CD14-positive monocyte (primary cell): ENCODE measurements around the gene CDH2. TPM values are rescaled to one million over a fixed set of nuclear protein-coding genes. Genes with fewer than 3 reads are reported as not detected.

ENCODE experiments used
- DNase-seq, 3 donors: peaks; one replicate each; pipeline ENCODE4 v3.0.0-alpha.2; 2011 to 2022
- H2AFZ ChIP-seq: 2 replicates; pipeline ENCODE4 v1.6.0; 2012; ENCODE audit warnings: mild to moderate bottlenecking, low read depth, low read length, inconsistent platforms; ENCODE audit not compliant: insufficient read depth, poor library complexity, severe bottlenecking
- H3K27ac ChIP-seq, 2 donors: 1 replicate in 1 of 2; 2 replicates in 1 of 2; pipeline ENCODE4 v1.5.1; 2012 to 2013; ENCODE audit warnings: low read length in 2 of 2, control low read depth in 1 of 2, inconsistent platforms in 1 of 2, low read depth in 1 of 2, mild to moderate bottlenecking in 1 of 2
- H3K27me3 ChIP-seq, 2 donors: one replicate each; pipeline versions ENCODE4 v1.6.0 to v1.6.1; 2011 to 2013; ENCODE audit warnings: low read length in 2 of 2; ENCODE audit not compliant: control insufficient read depth in 2 of 2, insufficient read depth in 2 of 2
- H3K36me3 ChIP-seq, 2 donors: replicated peaks in 1 of 2; 1 replicate in 1 of 2; 2 replicates in 1 of 2; pipeline versions ENCODE4 v1.5.1 to v1.6.1; 2012 to 2013; ENCODE audit warnings: low read length in 2 of 2, control low read depth in 1 of 2, inconsistent platforms in 1 of 2, mild to moderate bottlenecking in 1 of 2; ENCODE audit not compliant: insufficient read depth in 2 of 2, control insufficient read depth in 1 of 2
- H3K4me1 ChIP-seq, 2 donors: 1 replicate in 1 of 2; 2 replicates in 1 of 2; pipeline versions ENCODE4 v1.5.1 to v1.6.1; 2012 to 2013; ENCODE audit warnings: low read length in 2 of 2, control low read depth in 1 of 2, inconsistent platforms in 1 of 2, mild to moderate bottlenecking in 1 of 2, moderate library complexity in 1 of 2; ENCODE audit not compliant: insufficient read depth in 2 of 2, control insufficient read depth in 1 of 2
- H3K4me2 ChIP-seq: replicated peaks from 2 replicates; pipeline ENCODE3; 2012; ENCODE audit warnings: low read length, moderate library complexity, mild to moderate bottlenecking; ENCODE audit not compliant: poor library complexity, severe bottlenecking; ENCODE audit errors: extremely low read depth
- H3K4me3 ChIP-seq, 3 experiments: fragments of 200-600 bp in 1 of 3; sonication (generic) in 1 of 3; replicated peaks in 1 of 3; 1 replicate in 2 of 3; 2 replicates in 1 of 3; pipeline ENCODE4 v1.5.1; 2011 to 2013; ENCODE audit warnings: low read length in 3 of 3, mild to moderate bottlenecking in 3 of 3, control low read depth in 2 of 3, low read depth in 2 of 3, inconsistent platforms in 1 of 3, moderate library complexity in 1 of 3
- H3K79me2 ChIP-seq: 2 replicates; pipeline ENCODE4 v1.6.0; 2012; ENCODE audit warnings: mild to moderate bottlenecking, control low read depth, inconsistent platforms, low read length, moderate library complexity; ENCODE audit not compliant: insufficient read depth
- H3K9ac ChIP-seq: 2 replicates; pipeline ENCODE4 v1.6.0; 2017; ENCODE audit warnings: low read length, mild to moderate bottlenecking; ENCODE audit not compliant: insufficient read depth, poor library complexity, severe bottlenecking
- H3K9me3 ChIP-seq, 2 donors: replicated peaks in 1 of 2; 1 replicate in 1 of 2; 2 replicates in 1 of 2; pipeline versions ENCODE4 v1.5.1 to v1.6.1; 2012 to 2013; ENCODE audit warnings: low read length in 2 of 2, control low read depth in 1 of 2; ENCODE audit not compliant: control insufficient read depth in 1 of 2, insufficient read depth in 1 of 2
- H4K20me1 ChIP-seq: 2 replicates; pipeline ENCODE4 v1.6.0; 2012; ENCODE audit warnings: mild to moderate bottlenecking, low read length, control low read depth, moderate library complexity; ENCODE audit not compliant: insufficient read depth
- H3K27ac Mint-ChIP-seq, 7 donors: one replicate each; pipeline ENCODE4 v1.8.0; 2020; ENCODE audit warnings: mild to moderate bottlenecking in 7 of 7, mixed read lengths in 7 of 7, moderate library complexity in 6 of 7, inconsistent platforms in 2 of 7
- H3K27me3 Mint-ChIP-seq, 3 donors: one replicate each; pipeline ENCODE4 v1.8.0; 2021 to 2022; ENCODE audit warnings: low read depth in 3 of 3, mild to moderate bottlenecking in 3 of 3, mixed read lengths in 3 of 3, moderate library complexity in 3 of 3, inconsistent platforms in 1 of 3
- H3K36me3 Mint-ChIP-seq, 2 donors: one replicate each; pipeline ENCODE4 v1.8.0; 2020; ENCODE audit warnings: mixed read lengths in 2 of 2, inconsistent platforms in 1 of 2, mild to moderate bottlenecking in 1 of 2
- H3K4me1 Mint-ChIP-seq: one replicate; pipeline ENCODE4 v1.8.0; 2020; ENCODE audit warnings: mild to moderate bottlenecking, mixed read lengths
- H3K4me3 Mint-ChIP-seq, 2 donors: one replicate each; pipeline ENCODE4 v1.8.0; 2020; ENCODE audit warnings: mild to moderate bottlenecking in 2 of 2, mixed read lengths in 2 of 2, moderate library complexity in 1 of 2
- H3K9me3 Mint-ChIP-seq, 7 donors: one replicate each; pipeline ENCODE4 v1.8.0; 2020 to 2022; ENCODE audit warnings: mixed read lengths in 7 of 7, mild to moderate bottlenecking in 6 of 7, moderate library complexity in 6 of 7, inconsistent platforms in 2 of 7
- WGBS: methylation state at CpG from one replicate; pipeline ENCODE4 v1.1.5; 2013; ENCODE audit warnings: missing lambda C conversion rate; ENCODE audit not compliant: insufficient coverage; 5-methylcytosine and 5-hydroxymethylcytosine counted together
- intact Hi-C, 2 donors: fragments of 100-400 bp; cut with micrococcal nuclease; formaldehyde crosslinking; loops; one replicate each; pipeline versions ENCODE4 v1.15.0 to v1.15.1; 2023
- polyA plus RNA-seq, 3 donors: library from polyadenylated mRNA; depleted of rRNA in 1 of 3; unstranded in 2 of 3; stranded (reverse) in 1 of 3; fragments of 300-500 nt in 2 of 3; fragments of >200 nt in 1 of 3; fragmentation: Illumina TruSeq in 2 of 3; gene quantifications; 1 replicate in 2 of 3; 2 replicates in 1 of 3; pipeline ENCODE4 v1.2.3, GENCODE V29; 2012 to 2021
- TF ChIP-seq, protein P1 (sequence below): fragments of 200-600 bp; IDR thresholded peaks from one replicate; pipeline ENCODE4 v1.8.0; 2022; ENCODE audit warnings: antibody characterized with exemption, mild to moderate bottlenecking

CDH2 gene
- polyA plus RNA-seq, 3 donors, result 0.03 to 0.32 (median 0.08) TPM

- Mint-ChIP-seq H3K9me3 (peaks cover 0 to 8% (median 5%) of the 10 kb centered on the region in 7 donors), H3K4me3 (no peak overlapping the region), H3K36me3 (no peaks in the 10 kb centered on the region), H3K4me1 (no peaks in the 10 kb centered on the region), H3K27me3 (no peaks in the 10 kb centered on the region), H3K27ac (no peak overlapping the region)
- Histone ChIP-seq H2AFZ (no peak overlapping the region), H3K9me3 (peaks cover 0 to under 1% of the 10 kb centered on the region in 2 donors), H3K4me1 (no peaks in the 10 kb centered on the region), H3K27ac (no peak overlapping the region), H3K4me3 (no peak overlapping the region), H3K79me2 (no peaks in the 10 kb centered on the region), H4K20me1 (no peaks in the 10 kb centered on the region), H3K4me2 (no peak overlapping the region), H3K27me3 (no peaks in the 10 kb centered on the region), H3K9ac (no peak overlapping the region), H3K36me3 (no peaks in the 10 kb centered on the region)
- intact Hi-C loops, result no loop called here
- DNase-seq, result no peak
- TF ChIP-seq, protein P1, sequence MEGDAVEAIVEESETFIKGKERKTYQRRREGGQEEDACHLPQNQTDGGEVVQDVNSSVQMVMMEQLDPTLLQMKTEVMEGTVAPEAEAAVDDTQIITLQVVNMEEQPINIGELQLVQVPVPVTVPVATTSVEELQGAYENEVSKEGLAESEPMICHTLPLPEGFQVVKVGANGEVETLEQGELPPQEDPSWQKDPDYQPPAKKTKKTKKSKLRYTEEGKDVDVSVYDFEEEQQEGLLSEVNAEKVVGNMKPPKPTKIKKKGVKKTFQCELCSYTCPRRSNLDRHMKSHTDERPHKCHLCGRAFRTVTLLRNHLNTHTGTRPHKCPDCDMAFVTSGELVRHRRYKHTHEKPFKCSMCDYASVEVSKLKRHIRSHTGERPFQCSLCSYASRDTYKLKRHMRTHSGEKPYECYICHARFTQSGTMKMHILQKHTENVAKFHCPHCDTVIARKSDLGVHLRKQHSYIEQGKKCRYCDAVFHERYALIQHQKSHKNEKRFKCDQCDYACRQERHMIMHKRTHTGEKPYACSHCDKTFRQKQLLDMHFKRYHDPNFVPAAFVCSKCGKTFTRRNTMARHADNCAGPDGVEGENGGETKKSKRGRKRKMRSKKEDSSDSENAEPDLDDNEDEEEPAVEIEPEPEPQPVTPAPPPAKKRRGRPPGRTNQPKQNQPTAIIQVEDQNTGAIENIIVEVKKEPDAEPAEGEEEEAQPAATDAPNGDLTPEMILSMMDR, result no peak
- WGBS, result 86% methylated on average over 2 of the region's 4 CpGs
Observed at GRCh38 chr18:28062443-28062842, 114.5 kb downstream of the CDH2 start.

DNA sequence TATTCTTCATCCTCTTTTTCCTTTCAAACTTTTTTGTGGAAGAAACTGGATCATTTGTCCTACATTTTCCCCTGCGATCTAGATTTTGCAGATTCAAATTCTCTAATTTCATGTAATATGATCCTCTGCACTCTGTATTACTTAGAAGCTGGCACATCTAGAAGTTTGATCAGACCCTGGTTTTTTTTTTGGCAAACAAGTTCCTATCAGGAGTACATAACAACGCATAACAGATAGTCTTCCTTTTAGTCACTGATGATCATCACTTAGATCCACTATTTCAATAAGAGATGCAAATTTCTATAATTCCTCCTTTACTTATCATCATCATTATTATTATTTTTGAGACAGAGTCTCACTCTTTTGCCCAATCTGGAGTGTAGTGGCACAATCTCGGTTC, 117.1 kb downstream of the CDH2 start:
- no peak overlapping the region for H3K27ac Mint-ChIP-seq
- TF ChIP-seq, protein P1, result no peak
- Histone ChIP-seq H3K27me3 (no peaks in the 10 kb centered on the region), H3K4me2 (no peak overlapping the region), H4K20me1 (no peaks in the 10 kb centered on the region), H3K9ac (no peak overlapping the region), H3K4me1 (no peaks in the 10 kb centered on the region), H3K4me3 (no peak overlapping the region), H3K36me3 (no peaks in the 10 kb centered on the region), H3K27ac (no peak overlapping the region), H3K79me2 (no peaks in the 10 kb centered on the region), H2AFZ (no peak overlapping the region), H3K9me3 (peaks cover 0 to 4% of the 10 kb centered on the region in 2 donors)
- peaks cover 0 to 8% (median 5%) of the 10 kb centered on the region in 7 donors for H3K9me3 Mint-ChIP-seq
- H3K36me3 Mint-ChIP-seq, result no peaks in the 10 kb centered on the region
- H3K4me3 Mint-ChIP-seq, result no peak overlapping the region
- DNase-seq, result no peak
- no peaks in the 10 kb centered on the region for H3K4me1 Mint-ChIP-seq
- WGBS, result 100% methylated on average over 2 of the region's 3 CpGs
- intact Hi-C loops, result no loop called here
- H3K27me3 Mint-ChIP-seq, result no peaks in the 10 kb centered on the region
